ENCODE data around the gene SEL1L3. TPM values are rescaled to one million over a fixed set of nuclear protein-coding genes. Genes with fewer than 3 reads are reported as not detected.

SEL1L3 gene
- total RNA-seq, 1 donor from 2014 or later: 23.7 TPM

- Mint-ChIP-seq H3K4me3 (ENCODE audit: unreplicated experiment) (no peak overlapping the region), H3K27ac (ENCODE audit: unreplicated experiment) (no peak overlapping the region), H3K9me3 (ENCODE audit: unreplicated experiment) (peaks cover 3% of the 10 kb centered on the region), H3K27me3 (ENCODE audit: unreplicated experiment) (no peaks in the 10 kb centered on the region), H3K4me1 (ENCODE audit: low read depth, unreplicated experiment) (peaks cover 10% of the 10 kb centered on the region), H3K36me3 (ENCODE audit: unreplicated experiment) (no peaks in the 10 kb centered on the region)
- no peak for TF ChIP-seq CTCF (IDR thresholded peaks at IDR 0.05; ENCODE audit: partially characterized antibody, unreplicated experiment)
- no peak for DNase-seq
These were observed 67.0 kb downstream of the SEL1L3 start for GRCh38 chr4:25795566-25796454.

- Mint-ChIP-seq H3K4me1 (ENCODE audit: low read depth, unreplicated experiment) (peaks cover 10% of the 10 kb centered on the region), H3K27ac (ENCODE audit: unreplicated experiment) (no peak overlapping the region)
These were observed 67.7 kb downstream of the SEL1L3 start for GRCh38 chr4:25795091-25795490.

GRCh38 chr4:25792876-25793275 is 69.9 kb downstream of the SEL1L3 start:
- Mint-ChIP-seq H3K4me1 (ENCODE audit: low read depth, unreplicated experiment) (peaks cover 4% of the 10 kb centered on the region), H3K4me3 (ENCODE audit: unreplicated experiment) (no peak overlapping the region), H3K27ac (ENCODE audit: unreplicated experiment) (no peak overlapping the region), H3K9me3 (ENCODE audit: unreplicated experiment) (peaks cover 5% of the 10 kb centered on the region), H3K27me3 (ENCODE audit: unreplicated experiment) (peaks cover 3% of the 10 kb centered on the region), H3K36me3 (ENCODE audit: unreplicated experiment) (peaks cover 6% of the 10 kb centered on the region)
- DNase-seq: no peak
- no peak for TF ChIP-seq CTCF (IDR thresholded peaks at IDR 0.05; ENCODE audit: partially characterized antibody, unreplicated experiment)

More at GRCh38 chr4:25795091-25795490, 67.7 kb downstream of the SEL1L3 start:
- Mint-ChIP-seq H3K9me3 (ENCODE audit: unreplicated experiment) (peaks cover 5% of the 10 kb centered on the region), H3K36me3 (ENCODE audit: unreplicated experiment) (no peaks in the 10 kb centered on the region), H3K4me3 (ENCODE audit: unreplicated experiment) (no peak overlapping the region), H3K27me3 (ENCODE audit: unreplicated experiment) (no peaks in the 10 kb centered on the region)
- no peak for TF ChIP-seq CTCF (IDR thresholded peaks at IDR 0.05; ENCODE audit: partially characterized antibody, unreplicated experiment)
- no peak for DNase-seq

- H3K4me3 Mint-ChIP-seq (ENCODE audit: unreplicated experiment): no peak overlapping the region
- DNase-seq: peak; percentile 35
- peaks cover 5% of the 10 kb centered on the region for H3K9me3 Mint-ChIP-seq (ENCODE audit: unreplicated experiment)
- TF ChIP-seq CTCF (IDR thresholded peaks at IDR 0.05; ENCODE audit: partially characterized antibody, unreplicated experiment): no peak
- peaks cover 2% of the 10 kb centered on the region for H3K4me1 Mint-ChIP-seq (ENCODE audit: low read depth, unreplicated experiment)
- H3K27ac Mint-ChIP-seq (ENCODE audit: unreplicated experiment): no peak overlapping the region
- peaks cover 6% of the 10 kb centered on the region for H3K36me3 Mint-ChIP-seq (ENCODE audit: unreplicated experiment)
- peaks cover 3% of the 10 kb centered on the region for H3K27me3 Mint-ChIP-seq (ENCODE audit: unreplicated experiment)
These were observed 70.5 kb downstream of the SEL1L3 start for GRCh38 chr4:25792200-25792791.

- Mint-ChIP-seq H3K27ac (ENCODE audit: unreplicated experiment) (no peak overlapping the region), H3K9me3 (ENCODE audit: unreplicated experiment) (peaks cover 5% of the 10 kb centered on the region), H3K4me1 (ENCODE audit: low read depth, unreplicated experiment) (no peaks in the 10 kb centered on the region), H3K27me3 (ENCODE audit: unreplicated experiment) (peaks cover 5% of the 10 kb centered on the region), H3K4me3 (ENCODE audit: unreplicated experiment) (no peak overlapping the region), H3K36me3 (ENCODE audit: unreplicated experiment) (peaks cover 6% of the 10 kb centered on the region)
- no peak for TF ChIP-seq CTCF (IDR thresholded peaks at IDR 0.05; ENCODE audit: partially characterized antibody, unreplicated experiment)
- no peak for DNase-seq
These were observed 72.8 kb downstream of the SEL1L3 start for GRCh38 chr4:25790024-25790423.

Measured in glutamatergic neuron (in vitro differentiated cells).